Measurements from ENCODE around the gene HARS1. TPM values are rescaled to one million over a fixed set of nuclear protein-coding genes. Genes with fewer than 3 reads are reported as not detected.
"Not testable (repeated sequence)": the region's sequence is repeated elsewhere in the genome, so short reads cannot be mapped to it uniquely, and the experiment has no call there.

HARS1 gene
- total and polyA plus RNA-seq, 5 experiments from 2014 or later: 63.2 to 84.1 (median 77.5) TPM

DNA sequence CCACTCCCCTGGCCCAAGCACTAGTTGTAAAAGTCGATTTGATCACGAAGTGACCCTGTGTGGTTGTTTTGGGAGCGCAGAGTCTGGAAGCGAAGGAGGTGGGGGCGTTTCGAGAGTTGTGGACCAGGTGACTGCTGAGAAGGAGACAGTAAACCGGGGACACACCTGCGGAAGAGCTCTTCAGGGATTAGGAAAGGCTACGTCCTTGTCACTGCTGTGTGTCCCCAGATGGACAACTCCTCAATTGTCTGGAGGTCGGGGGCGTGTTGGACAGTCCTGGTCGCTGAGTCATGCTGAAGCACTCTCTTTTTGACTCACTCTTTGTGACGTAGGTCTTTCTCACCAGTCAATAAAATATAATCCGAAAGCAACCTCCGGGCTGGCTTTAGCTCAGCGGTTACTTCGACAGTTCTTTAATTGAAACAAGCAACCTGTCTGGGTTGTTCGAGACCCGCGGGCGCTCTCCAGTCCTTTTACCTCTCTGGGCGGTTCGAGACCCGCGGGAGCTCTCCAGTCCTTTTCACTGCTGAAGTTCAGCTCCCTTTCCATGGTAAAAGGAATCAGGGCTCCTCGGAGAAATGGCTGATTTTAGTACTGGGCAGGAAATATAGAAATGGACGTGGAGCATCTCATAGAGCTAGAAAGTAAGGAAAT, 19.9 kb upstream of the HARS1 start:
- Mint-ChIP-seq H3K27ac (peak overlapping the region; percentile 97 to 100 (median 98)), H3K9me3 (peaks cover 0 to 8% (median 0%) of the 10 kb centered on the region in 9 donors), H3K27me3 (no peaks in the 10 kb centered on the region), H3K4me1 (peaks cover 11 to 24% (median 18%) of the 10 kb centered on the region in 4 donors), H3K4me3 (peak overlapping the region; percentile 93 to 100 (median 99)), H3K36me3 (peaks cover 0 to 24% (median 0%) of the 10 kb centered on the region in 3 donors)
- POLR2A ChIA-PET: interaction anchor here (0.6 to 3.7 kb wide), 18 partner anchors 9 to 610 kb away, joined by 3 to 44 read pairs (median 6); partner anchors contain the start of genes ANKHD1, APBB3, CD14 and EIF4EBP3
- peak; percentile 36 to 95 (median 86) for DNase-seq
- ATAC-seq: peak; percentile 86 to 87

DNA sequence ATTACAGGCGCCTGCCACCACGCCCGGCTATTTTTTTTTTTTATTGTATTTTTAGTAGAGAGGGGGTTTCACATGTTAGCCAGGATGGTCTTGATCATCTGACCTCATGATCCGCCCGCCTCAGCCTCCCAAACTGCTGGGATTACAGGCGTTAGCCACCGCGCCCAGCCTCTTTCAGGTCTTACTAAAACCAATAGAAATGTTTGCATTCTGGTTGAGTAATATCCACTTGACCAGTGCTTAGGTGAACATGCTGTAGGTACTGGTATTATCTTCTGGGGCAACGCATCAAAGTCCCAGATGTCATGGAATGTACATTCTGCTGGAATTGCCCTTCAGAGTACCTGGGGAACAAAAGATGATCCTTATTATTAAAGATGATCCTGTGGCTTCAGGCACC, 17.6 kb upstream of the HARS1 start:
- DNase-seq, H3K27me3 Mint-ChIP-seq, ATAC-seq, H3K9me3 Mint-ChIP-seq: not testable (repeated sequence)
- Mint-ChIP-seq H3K36me3 (peaks cover 5 to 47% (median 8%) of the 10 kb centered on the region in 3 donors), H3K4me3 (peak overlapping the region in 2 of 10 donors; percentile 99 to 100), H3K4me1 (peaks cover 12 to 24% (median 18%) of the 10 kb centered on the region in 4 donors), H3K27ac (peak overlapping the region in 6 of 10 donors; percentile 9 to 100 (median 81))
- POLR2A ChIA-PET: interaction anchor here (3.6 to 3.7 kb wide), 2 partner anchors 8 to 17 kb away, joined by 41 to 44 read pairs; partner anchors contain the start of genes HARS1, HARS2 and ZMAT2

DNA sequence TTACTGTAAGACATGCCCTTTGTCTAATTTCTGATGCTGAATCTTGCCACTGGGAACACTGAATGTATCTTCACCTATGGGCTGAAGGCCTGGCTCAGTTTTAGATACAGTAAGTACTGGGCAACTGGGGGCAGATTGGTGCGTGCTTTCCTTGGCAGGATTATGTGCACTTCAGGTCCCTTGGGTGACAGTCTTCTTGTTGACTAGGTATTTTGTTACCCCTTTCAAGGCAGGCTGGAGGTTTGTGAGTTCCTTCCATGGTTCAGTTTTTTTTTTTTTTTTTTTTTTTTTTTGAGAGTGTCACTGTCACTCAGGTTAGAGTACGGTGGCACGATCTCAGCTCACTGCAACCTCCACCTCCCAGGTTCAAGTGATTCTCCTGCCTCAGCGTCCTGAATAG, 16.6 kb upstream of the HARS1 start:
- DNase-seq (no peak), ATAC-seq (no peak)
- H3K4me1 Mint-ChIP-seq: peaks cover 12 to 23% (median 18%) of the 10 kb centered on the region in 4 donors
- peaks cover 0 to 8% (median 0%) of the 10 kb centered on the region in 9 donors for H3K9me3 Mint-ChIP-seq
- no peaks in the 10 kb centered on the region for H3K27me3 Mint-ChIP-seq
- H3K4me3 Mint-ChIP-seq: peak overlapping the region in 1 of 10 donors; percentile 32
- peak overlapping the region in 7 of 10 donors; percentile 19 to 78 (median 38) for H3K27ac Mint-ChIP-seq
- POLR2A ChIA-PET: interaction anchor here (0.7 to 1.1 kb wide), 2 partner anchors 17 to 307 kb away, joined by 3 read pairs; partner anchors contain the start of genes HARS1 and HARS2
- H3K36me3 Mint-ChIP-seq: peaks cover 5 to 56% (median 8%) of the 10 kb centered on the region in 3 donors

DNA sequence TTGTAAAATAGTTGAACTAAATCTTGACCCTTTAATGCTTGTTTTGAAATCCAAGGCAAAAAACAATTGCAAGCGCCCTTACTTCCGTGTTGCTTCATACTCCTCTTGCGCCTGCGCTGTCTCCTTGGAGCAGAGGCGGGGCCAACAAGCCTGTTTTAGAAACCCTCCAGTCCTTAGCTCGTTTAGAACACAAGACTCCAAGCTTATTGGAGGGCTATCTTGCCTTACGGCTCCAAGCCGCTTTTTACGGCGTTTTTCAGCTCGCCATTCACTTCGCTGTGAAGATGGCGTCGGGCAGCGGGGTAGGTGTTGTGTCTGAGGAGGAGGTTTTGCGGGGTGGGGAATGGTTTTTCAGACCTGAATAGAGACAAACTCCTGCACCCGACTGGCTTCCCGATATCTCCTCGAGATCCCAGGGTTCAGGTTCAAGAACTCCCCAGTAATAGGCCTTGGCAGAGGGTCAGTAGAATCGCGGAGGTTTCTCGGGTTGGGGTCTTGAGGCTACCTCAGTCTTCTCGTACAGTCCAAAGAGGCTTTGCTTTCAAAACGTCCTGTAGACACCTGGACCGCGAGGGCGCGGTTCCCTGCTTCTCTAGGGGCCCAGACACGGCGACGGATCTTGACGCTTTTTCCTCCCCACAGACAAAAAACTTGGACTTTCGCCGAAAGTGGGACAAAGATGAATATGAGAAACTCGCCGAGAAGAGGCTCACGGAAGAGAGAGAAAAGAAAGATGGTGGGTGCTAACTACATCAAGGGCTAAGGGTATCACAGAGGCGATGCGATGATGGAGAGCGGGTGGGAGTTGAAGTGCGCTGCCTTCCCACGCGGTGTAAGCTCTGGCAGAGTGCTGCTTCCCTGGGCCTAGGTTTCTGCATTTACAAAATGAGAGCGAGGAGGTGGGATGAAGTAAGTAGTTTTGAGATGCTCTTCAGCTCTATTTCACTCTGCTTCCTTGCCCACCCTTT, 9.3 kb upstream of the HARS1 start, which contains the start of gene ZMAT2:
Gene ZMAT2, plus strand, starts transcription at position 271 of the 968 bp plus-strand sequence. Its CDS starts 14 bp downstream, at position 285.
- H3K9me3 Mint-ChIP-seq: no peaks in the 10 kb centered on the region
- peaks cover 12 to 89% (median 27%) of the 10 kb centered on the region in 3 donors for H3K36me3 Mint-ChIP-seq
- H3K27me3 Mint-ChIP-seq: no peaks in the 10 kb centered on the region
- DNase-seq: peak; percentile 79 to 97 (median 92)
- H3K4me3 Mint-ChIP-seq: peak within 1 kb of the TSS; percentile 91 to 100 (median 98)
- peaks cover 23 to 33% (median 31%) of the 10 kb centered on the region in 4 donors for H3K4me1 Mint-ChIP-seq
- H3K27ac Mint-ChIP-seq: peak within 1 kb of the TSS; percentile 93 to 99 (median 98)
- POLR2A ChIA-PET: interaction anchor here (0.5 to 3.3 kb wide), 9 partner anchors 9 to 1692 kb away, joined by 3 to 41 read pairs (median 10); partner anchors contain the start of genes ANKHD1, EIF4EBP3, HARS1 and HARS2
- peak; percentile 97 to 98 for ATAC-seq

DNA sequence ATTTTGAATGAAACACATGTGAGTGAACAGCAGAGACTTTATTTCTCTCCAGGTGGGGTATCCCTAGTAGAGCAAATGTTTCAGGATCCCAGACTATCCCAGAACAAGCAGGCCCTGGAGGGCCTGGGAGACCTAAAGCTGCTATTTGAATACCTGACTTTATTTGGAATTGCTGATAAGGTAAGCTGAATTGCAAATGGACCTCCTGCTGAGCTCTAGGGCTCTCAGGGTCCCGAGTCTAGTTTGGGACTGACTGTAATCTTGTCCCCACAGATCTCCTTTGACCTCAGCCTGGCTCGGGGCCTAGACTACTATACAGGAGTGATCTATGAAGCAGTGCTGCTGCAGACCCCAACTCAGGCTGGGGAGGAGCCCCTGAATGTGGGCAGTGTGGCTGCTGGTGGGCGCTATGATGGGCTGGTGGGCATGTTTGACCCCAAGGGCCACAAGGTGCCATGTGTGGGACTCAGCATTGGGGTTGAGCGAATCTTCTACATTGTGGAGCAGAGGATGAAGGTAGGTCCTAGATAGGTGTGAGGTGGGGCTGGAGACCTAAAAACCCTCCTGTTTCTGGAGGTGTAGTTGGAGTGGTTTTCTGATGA, 5.8 kb upstream of the HARS1 start:
- Mint-ChIP-seq H3K9me3 (no peaks in the 10 kb centered on the region), H3K27me3 (no peaks in the 10 kb centered on the region), H3K36me3 (peaks cover 7 to 73% (median 20%) of the 10 kb centered on the region in 3 donors), H3K4me1 (peaks cover 26 to 40% (median 40%) of the 10 kb centered on the region in 4 donors), H3K27ac (peak overlapping the region in 4 of 10 donors; percentile 6 to 75 (median 41)), H3K4me3 (no peak overlapping the region)
- ATAC-seq: no peak
- DNase-seq: no peak
- POLR2A ChIA-PET: interaction anchor here (0.6 to 1.7 kb wide), 5 partner anchors 18 to 828 kb away, joined by 3 to 6 read pairs (median 4); partner anchors contain the start of genes IK and NDUFA2

GRCh38 chr5:140694276-140694675, 3.1 kb upstream of the HARS1 start:
- Mint-ChIP-seq H3K9me3 (no peaks in the 10 kb centered on the region), H3K4me1 (peaks cover 20 to 43% (median 40%) of the 10 kb centered on the region in 4 donors), H3K27ac (no peak overlapping the region), H3K27me3 (no peaks in the 10 kb centered on the region), H3K4me3 (peak overlapping the region in 1 of 10 donors; percentile 17), H3K36me3 (peaks cover 0 to 58% (median 20%) of the 10 kb centered on the region in 3 donors)
- DNase-seq (no peak), ATAC-seq (no peak)
- POLR2A ChIA-PET: interaction anchor here (5.2 kb wide), 1 partner anchor 16 kb away, joined by 44 read pairs; no protein-coding TSS in a partner anchor

- H3K27ac Mint-ChIP-seq: peak overlapping the region; percentile 90 to 99 (median 98)
- H3K27me3 Mint-ChIP-seq: no peaks in the 10 kb centered on the region
- H3K4me1 Mint-ChIP-seq: peaks cover 14 to 49% (median 46%) of the 10 kb centered on the region in 4 donors
- no peak for DNase-seq
- peaks cover 0 to 52% (median 0%) of the 10 kb centered on the region in 3 donors for H3K36me3 Mint-ChIP-seq
- POLR2A ChIA-PET: interaction anchor here (0.6 to 5.2 kb wide), 17 partner anchors 10 to 1196 kb away, joined by 3 to 44 read pairs (median 6); partner anchors contain the start of genes ANKHD1, APBB3, CD14 and EIF4EBP3
- H3K9me3 Mint-ChIP-seq: no peaks in the 10 kb centered on the region
- peak overlapping the region; percentile 99 to 100 (median 99) for H3K4me3 Mint-ChIP-seq
- ATAC-seq: no peak
Measured at GRCh38 chr5:140690376-140690932, 716 bp downstream of the HARS1 start.

- peak overlapping the region in 1 of 10 donors; percentile 1 for H3K27ac Mint-ChIP-seq
- POLR2A ChIA-PET: no interaction called here
- no peaks in the 10 kb centered on the region for H3K27me3 Mint-ChIP-seq
- peaks cover 0 to 77% (median 16%) of the 10 kb centered on the region in 3 donors for H3K36me3 Mint-ChIP-seq
- no peak overlapping the region for H3K4me3 Mint-ChIP-seq
- H3K4me1 Mint-ChIP-seq: peaks cover 0 to 5% (median 1%) of the 10 kb centered on the region in 4 donors
- DNase-seq: no peak
- no peaks in the 10 kb centered on the region for H3K9me3 Mint-ChIP-seq
- ATAC-seq: no peak
Measured at GRCh38 chr5:140678993-140679392, 12.2 kb downstream of the HARS1 start.

DNA sequence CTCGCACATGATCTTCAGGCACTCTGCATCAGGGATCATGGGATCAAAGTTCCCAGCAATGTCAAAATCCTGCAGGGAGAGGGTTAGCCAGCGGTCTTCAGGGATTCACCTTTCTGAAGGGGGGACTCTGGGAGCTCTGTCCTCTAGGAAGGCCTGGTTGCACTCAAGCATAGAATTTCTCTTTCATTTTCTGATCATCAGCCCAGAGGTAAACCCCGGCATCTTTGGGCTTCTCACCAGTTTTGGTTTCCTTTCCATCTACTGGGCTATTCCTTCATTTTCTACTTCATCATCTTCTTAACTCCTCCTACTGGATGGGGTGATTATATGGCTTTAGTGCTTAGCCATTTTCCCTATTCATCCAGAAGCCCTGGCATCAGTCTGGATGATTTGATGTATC, 13.2 kb downstream of the HARS1 start:
- H3K36me3 Mint-ChIP-seq: peaks cover 0 to 76% (median 19%) of the 10 kb centered on the region in 3 donors
- POLR2A ChIA-PET: no interaction called here
- H3K9me3 Mint-ChIP-seq: no peaks in the 10 kb centered on the region
- DNase-seq (no peak), ATAC-seq (no peak)
- H3K4me3 Mint-ChIP-seq: no peak overlapping the region
- H3K27me3 Mint-ChIP-seq: no peaks in the 10 kb centered on the region
- peaks cover 0 to 6% (median under 1%) of the 10 kb centered on the region in 4 donors for H3K4me1 Mint-ChIP-seq
- H3K27ac Mint-ChIP-seq: peak overlapping the region in 2 of 10 donors; percentile 11 to 12

- Mint-ChIP-seq H3K27me3 (no peaks in the 10 kb centered on the region), H3K9me3 (no peaks in the 10 kb centered on the region), H3K36me3 (peaks cover 0 to 73% (median 11%) of the 10 kb centered on the region in 3 donors), H3K27ac (peak overlapping the region in 3 of 10 donors; percentile 52 to 60 (median 59)), H3K4me1 (peaks cover 0 to 6% (median 0%) of the 10 kb centered on the region in 4 donors), H3K4me3 (no peak overlapping the region)
- ATAC-seq (no peak), DNase-seq (no peak)
- POLR2A ChIA-PET: interaction anchor here (1.2 kb wide), 2 partner anchors 35 to 273 kb away, joined by 3 to 5 read pairs; partner anchors contain the start of genes ANKHD1 and TMCO6
Measured at GRCh38 chr5:140674629-140675028, 16.5 kb downstream of the HARS1 start.

GRCh38 chr5:140674211-140674610, 17.0 kb downstream of the HARS1 start:
- ATAC-seq: no peak
- Mint-ChIP-seq H3K36me3 (peaks cover 0 to 73% (median 10%) of the 10 kb centered on the region in 3 donors), H3K27me3 (no peaks in the 10 kb centered on the region), H3K4me1 (peaks cover 0 to 10% (median 0%) of the 10 kb centered on the region in 4 donors), H3K27ac (peak overlapping the region in 4 of 10 donors; percentile 11 to 70 (median 46)), H3K4me3 (no peak overlapping the region), H3K9me3 (no peaks in the 10 kb centered on the region)
- DNase-seq: no peak
- POLR2A ChIA-PET: interaction anchor here (1.2 kb wide), 2 partner anchors 35 to 273 kb away, joined by 3 to 5 read pairs; partner anchors contain the start of genes ANKHD1 and TMCO6
